Astrocyte (in vitro differentiated cells and primary cell): Measurements from ENCODE around the gene POLR2J. TPM values are rescaled to one million over a fixed set of nuclear protein-coding genes. Genes with fewer than 3 reads are reported as not detected.

ENCODE experiments used
- DNase-seq: peaks from one replicate; pipeline ENCODE4 v3.0.0-alpha.2; 2010; ENCODE audit warnings: low read depth
- FAIRE-seq: peaks from 2 replicates; lab custom pipeline; 2011; peaks lifted over from hg19 to GRCh38; lab: Jason Lieb, UNC
- H2AFZ ChIP-seq: 2 replicates; pipeline ENCODE4 v1.6.0; 2012; ENCODE audit warnings: low read depth, low read length, inconsistent platforms
- H3K27ac ChIP-seq: 2 replicates; pipeline ENCODE4 v1.5.1; 2011; ENCODE audit warnings: low read depth, low read length, inconsistent platforms
- H3K27me3 ChIP-seq: 2 replicates; pipeline ENCODE4 v1.6.0; 2011; ENCODE audit warnings: low read length, inconsistent platforms; ENCODE audit not compliant: insufficient read depth
- H3K36me3 ChIP-seq: 2 replicates; pipeline ENCODE4 v1.5.1; 2011; ENCODE audit warnings: low read length, inconsistent platforms; ENCODE audit not compliant: insufficient read depth
- H3K4me1 ChIP-seq: 2 replicates; pipeline ENCODE4 v1.5.1; 2011; ENCODE audit warnings: low read length, inconsistent platforms; ENCODE audit not compliant: insufficient read depth
- H3K4me2 ChIP-seq: 2 replicates; pipeline ENCODE4 v1.6.0; 2012; ENCODE audit warnings: low read length, inconsistent platforms
- H3K4me3 ChIP-seq: 2 replicates; pipeline ENCODE4 v1.5.1; 2011; ENCODE audit warnings: low read depth, mild to moderate bottlenecking, low read length, inconsistent platforms; ENCODE audit not compliant: insufficient read depth
- H3K79me2 ChIP-seq: 2 replicates; pipeline ENCODE4 v1.6.0; 2012; ENCODE audit warnings: mild to moderate bottlenecking, low read length, inconsistent platforms; ENCODE audit not compliant: insufficient read depth
- H3K9ac ChIP-seq: 2 replicates; pipeline ENCODE4 v1.6.0; 2012; ENCODE audit warnings: mild to moderate bottlenecking, low read length, inconsistent platforms
- H3K9me3 ChIP-seq: 2 replicates; pipeline ENCODE4 v1.5.1; 2012; ENCODE audit warnings: low read depth, mild to moderate bottlenecking, low read length, inconsistent platforms; ENCODE audit not compliant: insufficient read depth
- H4K20me1 ChIP-seq: 2 replicates; pipeline ENCODE4 v1.6.0; 2012; ENCODE audit warnings: low read length, inconsistent platforms; ENCODE audit not compliant: insufficient read depth
- H3K27ac Mint-ChIP-seq: one replicate; pipeline ENCODE4 v1.8.0; 2021; ENCODE audit warnings: mild to moderate bottlenecking, mixed read lengths; ENCODE audit not compliant: unreplicated experiment
- H3K27me3 Mint-ChIP-seq: one replicate; pipeline ENCODE4 v1.8.0; 2021; ENCODE audit warnings: low read depth, mixed read lengths; ENCODE audit not compliant: unreplicated experiment
- H3K36me3 Mint-ChIP-seq: one replicate; pipeline ENCODE4 v1.8.0; 2021; ENCODE audit warnings: low read depth, mixed read lengths; ENCODE audit not compliant: unreplicated experiment
- H3K4me1 Mint-ChIP-seq: one replicate; pipeline ENCODE4 v1.8.0; 2021; ENCODE audit warnings: low read depth, mixed read lengths; ENCODE audit not compliant: unreplicated experiment
- H3K4me3 Mint-ChIP-seq: one replicate; pipeline ENCODE4 v1.8.0; 2021; ENCODE audit warnings: mild to moderate bottlenecking, moderate library complexity, mixed read lengths; ENCODE audit not compliant: unreplicated experiment
- H3K9me3 Mint-ChIP-seq: one replicate; pipeline ENCODE4 v1.8.0; 2021; ENCODE audit warnings: mild to moderate bottlenecking, mixed read lengths; ENCODE audit not compliant: unreplicated experiment
- EZH2 ChIP-seq: IDR thresholded peaks from 2 replicates; pipeline ENCODE4 v1.6.1; 2012; ENCODE audit warnings: mild to moderate bottlenecking, low read length, inconsistent platforms; ENCODE audit not compliant: insufficient read depth
- total RNA-seq: library from RNA; stranded (reverse); gene quantifications from 2 replicates; pipeline ENCODE4 v1.2.1, GENCODE V29; 2021
- TF ChIP-seq, protein P1 (sequence below): IDR thresholded peaks from 2 replicates; pipeline ENCODE4 v1.5.1; 2011; ENCODE audit warnings: low read depth, mild to moderate bottlenecking, inconsistent platforms, low read length, moderate library complexity; ENCODE audit not compliant: insufficient read depth

Gene POLR2J
- total RNA-seq, 1 donor from 2014 or later, result 41.4 TPM

DNA sequence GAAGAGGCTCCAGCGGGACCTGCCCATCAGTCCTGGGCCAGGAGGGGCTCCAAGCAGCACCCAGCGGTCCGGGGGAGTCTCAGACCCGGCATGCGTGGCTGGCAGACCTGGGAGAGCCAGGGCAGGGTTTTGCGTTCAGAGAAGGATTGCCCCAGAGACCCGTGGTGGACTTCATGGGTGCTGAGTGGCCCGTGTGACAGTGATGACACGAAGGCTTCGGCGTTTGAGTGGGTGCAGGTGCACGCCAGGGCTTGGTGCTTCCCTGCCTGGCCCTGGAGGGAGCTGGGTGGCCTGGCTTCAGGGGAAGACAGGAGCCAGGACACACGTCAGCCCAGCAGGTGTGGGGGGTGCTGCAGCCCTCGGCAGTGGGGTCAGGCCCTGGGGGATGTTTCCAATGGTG lies 31.4 kb downstream of the POLR2J start:
- Mint-ChIP-seq H3K27me3 (no peaks in the 10 kb centered on the region), H3K4me3 (no peak overlapping the region), H3K36me3 (peaks cover 11% of the 10 kb centered on the region), H3K9me3 (no peaks in the 10 kb centered on the region), H3K27ac (no peak overlapping the region), H3K4me1 (no peaks in the 10 kb centered on the region)
- FAIRE-seq (no peak), DNase-seq (no peak)
- H3K27me3 ChIP-seq, result no peaks in the 10 kb centered on the region
- H3K4me1 ChIP-seq, result peaks cover 19% of the 10 kb centered on the region
- no peaks in the 10 kb centered on the region for H3K79me2 ChIP-seq
- TF ChIP-seq EZH2, result no peak
- TF ChIP-seq, protein P1, sequence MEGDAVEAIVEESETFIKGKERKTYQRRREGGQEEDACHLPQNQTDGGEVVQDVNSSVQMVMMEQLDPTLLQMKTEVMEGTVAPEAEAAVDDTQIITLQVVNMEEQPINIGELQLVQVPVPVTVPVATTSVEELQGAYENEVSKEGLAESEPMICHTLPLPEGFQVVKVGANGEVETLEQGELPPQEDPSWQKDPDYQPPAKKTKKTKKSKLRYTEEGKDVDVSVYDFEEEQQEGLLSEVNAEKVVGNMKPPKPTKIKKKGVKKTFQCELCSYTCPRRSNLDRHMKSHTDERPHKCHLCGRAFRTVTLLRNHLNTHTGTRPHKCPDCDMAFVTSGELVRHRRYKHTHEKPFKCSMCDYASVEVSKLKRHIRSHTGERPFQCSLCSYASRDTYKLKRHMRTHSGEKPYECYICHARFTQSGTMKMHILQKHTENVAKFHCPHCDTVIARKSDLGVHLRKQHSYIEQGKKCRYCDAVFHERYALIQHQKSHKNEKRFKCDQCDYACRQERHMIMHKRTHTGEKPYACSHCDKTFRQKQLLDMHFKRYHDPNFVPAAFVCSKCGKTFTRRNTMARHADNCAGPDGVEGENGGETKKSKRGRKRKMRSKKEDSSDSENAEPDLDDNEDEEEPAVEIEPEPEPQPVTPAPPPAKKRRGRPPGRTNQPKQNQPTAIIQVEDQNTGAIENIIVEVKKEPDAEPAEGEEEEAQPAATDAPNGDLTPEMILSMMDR, result no peak
- no peak overlapping the region for H3K4me3 ChIP-seq
- H4K20me1 ChIP-seq, result peaks cover 5% of the 10 kb centered on the region
- no peaks in the 10 kb centered on the region for H3K36me3 ChIP-seq
- no peak overlapping the region for H3K9ac ChIP-seq
- no peaks in the 10 kb centered on the region for H3K9me3 ChIP-seq
- H3K4me2 ChIP-seq, result peak overlapping the region; percentile 48
- no peak overlapping the region for H2AFZ ChIP-seq
- no peak overlapping the region for H3K27ac ChIP-seq

DNA sequence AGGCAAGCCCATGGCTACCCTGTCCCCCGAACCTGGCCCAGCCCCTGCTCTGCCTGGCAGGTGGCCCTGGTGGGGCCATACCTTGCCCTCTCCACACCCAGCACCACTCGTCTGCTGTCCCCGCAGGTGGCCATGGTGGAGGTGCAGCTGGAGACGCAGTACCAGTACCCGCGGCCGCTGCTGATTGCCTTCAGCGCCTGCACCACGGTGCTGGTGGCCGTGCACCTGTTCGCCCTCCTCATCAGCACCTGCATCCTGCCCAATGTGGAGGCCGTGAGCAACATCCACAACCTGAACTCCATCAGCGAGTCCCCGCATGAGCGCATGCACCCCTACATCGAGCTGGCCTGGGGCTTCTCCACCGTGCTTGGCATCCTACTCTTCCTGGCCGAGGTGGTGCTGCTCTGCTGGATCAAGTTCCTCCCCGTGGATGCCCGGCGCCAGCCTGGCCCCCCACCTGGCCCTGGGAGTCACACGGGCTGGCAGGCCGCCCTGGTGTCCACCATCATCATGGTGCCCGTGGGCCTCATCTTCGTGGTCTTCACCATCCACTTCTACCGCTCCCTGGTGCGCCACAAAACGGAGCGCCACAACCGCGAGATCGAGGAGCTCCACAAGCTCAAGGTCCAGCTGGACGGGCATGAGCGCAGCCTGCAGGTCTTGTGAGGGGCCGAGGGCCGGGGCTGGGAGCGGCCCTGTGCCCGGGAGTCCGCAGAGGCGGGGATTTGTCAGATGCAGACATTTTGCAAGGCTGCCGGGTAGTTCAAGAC lies 32.1 kb downstream of the POLR2J start:
- Histone ChIP-seq H3K9me3 (no peaks in the 10 kb centered on the region), H3K4me3 (no peak overlapping the region), H4K20me1 (peaks cover 5% of the 10 kb centered on the region), H3K27ac (no peak overlapping the region), H2AFZ (no peak overlapping the region), H3K36me3 (no peaks in the 10 kb centered on the region), H3K4me2 (no peak overlapping the region), H3K4me1 (peaks cover 16% of the 10 kb centered on the region), H3K27me3 (no peaks in the 10 kb centered on the region), H3K79me2 (no peaks in the 10 kb centered on the region), H3K9ac (no peak overlapping the region)
- no peaks in the 10 kb centered on the region for H3K9me3 Mint-ChIP-seq
- H3K36me3 Mint-ChIP-seq, result peaks cover 11% of the 10 kb centered on the region
- TF ChIP-seq, protein P1, result no peak
- no peak for TF ChIP-seq EZH2
- no peak overlapping the region for H3K27ac Mint-ChIP-seq
- H3K4me1 Mint-ChIP-seq, result no peaks in the 10 kb centered on the region
- no peaks in the 10 kb centered on the region for H3K27me3 Mint-ChIP-seq
- no peak for DNase-seq
- H3K4me3 Mint-ChIP-seq, result no peak overlapping the region
- FAIRE-seq, result no peak

DNA sequence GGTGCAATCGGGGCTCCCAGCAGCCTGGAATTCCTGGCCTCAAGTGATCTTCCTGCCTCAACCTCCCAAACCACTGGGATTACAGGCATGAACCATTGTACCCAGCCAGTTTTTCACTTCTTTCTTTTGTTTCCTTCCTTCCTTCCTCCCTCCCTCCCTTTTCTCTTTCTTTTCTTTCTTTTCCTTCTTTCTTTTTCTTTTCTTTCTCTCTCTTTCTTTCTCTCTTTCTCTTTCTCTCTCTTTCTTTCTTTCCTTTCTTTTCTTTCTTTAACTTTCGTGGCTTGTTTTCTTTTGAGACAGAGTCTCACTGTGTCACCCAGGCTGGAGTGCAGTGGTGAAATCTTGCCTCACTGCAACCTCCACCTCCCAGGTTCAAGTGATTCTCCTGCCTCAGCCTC lies 33.0 kb downstream of the POLR2J start:
- Mint-ChIP-seq H3K27me3 (no peaks in the 10 kb centered on the region), H3K9me3 (no peaks in the 10 kb centered on the region), H3K27ac (no peak overlapping the region), H3K4me3 (no peak overlapping the region), H3K36me3 (peaks cover 11% of the 10 kb centered on the region), H3K4me1 (no peaks in the 10 kb centered on the region)
- H3K27me3 ChIP-seq, result no peaks in the 10 kb centered on the region
- DNase-seq (no peak), FAIRE-seq (no peak)
- H3K4me2 ChIP-seq, result no peak overlapping the region
- peaks cover 5% of the 10 kb centered on the region for H4K20me1 ChIP-seq
- no peak overlapping the region for H2AFZ ChIP-seq
- peaks cover 14% of the 10 kb centered on the region for H3K4me1 ChIP-seq
- H3K4me3 ChIP-seq, result no peak overlapping the region
- no peaks in the 10 kb centered on the region for H3K9me3 ChIP-seq
- TF ChIP-seq, protein P1, result no peak
- TF ChIP-seq EZH2, result no peak
- no peak overlapping the region for H3K9ac ChIP-seq
- H3K27ac ChIP-seq, result no peak overlapping the region
- no peaks in the 10 kb centered on the region for H3K79me2 ChIP-seq
- H3K36me3 ChIP-seq, result no peaks in the 10 kb centered on the region
